8988T (cell line): ENCODE measurements around the gene CEP41.

Experiments used
- DNase-seq: peaks from one replicate; pipeline ENCODE4 v3.0.0; 2011

CEP41 gene

GRCh38 chr7:130415006-130415405 lies 25.8 kb downstream of the CEP41 start:
- DNase-seq, result no peak

GRCh38 chr7:130413201-130413600 lies 27.6 kb downstream of the CEP41 start:
- DNase-seq, result no peak

- DNase-seq, result no peak
Observed at GRCh38 chr7:130410868-130411541, 29.8 kb downstream of the CEP41 start.

GRCh38 chr7:130409712-130410072 lies 31.1 kb downstream of the CEP41 start:
- DNase-seq, result no peak

- no peak for DNase-seq
Observed at GRCh38 chr7:130409067-130409711, 31.6 kb downstream of the CEP41 start.

- DNase-seq, result no peak
Observed at GRCh38 chr7:130405003-130405402, 35.8 kb downstream of the CEP41 start.

GRCh38 chr7:130401578-130401977 lies 39.2 kb downstream of the CEP41 start:
- no peak for DNase-seq

GRCh38 chr7:130401101-130401500 lies 39.7 kb downstream of the CEP41 start:
- no peak for DNase-seq

GRCh38 chr7:130400120-130400572 lies 40.7 kb downstream of the CEP41 start:
- DNase-seq, result no peak

- no peak for DNase-seq
Observed at GRCh38 chr7:130398526-130399090, 42.2 kb downstream of the CEP41 start.

GRCh38 chr7:130397758-130398073 lies 43.1 kb downstream of the CEP41 start:
- DNase-seq, result no peak

- DNase-seq, result no peak
Observed at GRCh38 chr7:130397051-130397757, 43.6 kb downstream of the CEP41 start.

- DNase-seq, result no peak
Observed at GRCh38 chr7:130396109-130396508, 44.7 kb downstream of the CEP41 start.

GRCh38 chr7:130395421-130395820 lies 45.4 kb downstream of the CEP41 start:
- no peak for DNase-seq

- DNase-seq, result no peak
Observed at GRCh38 chr7:130394421-130395195, 46.2 kb downstream of the CEP41 start.

GRCh38 chr7:130393841-130394411 lies 46.9 kb downstream of the CEP41 start:
- DNase-seq, result no peak

GRCh38 chr7:130393101-130393561 lies 47.7 kb downstream of the CEP41 start:
- no peak for DNase-seq

- no peak for DNase-seq
Observed at GRCh38 chr7:130390486-130390885, 50.3 kb downstream of the CEP41 start.

- DNase-seq, result no peak
Observed at GRCh38 chr7:130388671-130389070, 52.1 kb downstream of the CEP41 start.

GRCh38 chr7:130387628-130388403 lies 53.0 kb downstream of the CEP41 start:
- DNase-seq, result no peak

- no peak for DNase-seq
Observed at GRCh38 chr7:130387306-130387627, 53.5 kb downstream of the CEP41 start.

- no peak for DNase-seq
Observed at GRCh38 chr7:130386876-130387275, 53.9 kb downstream of the CEP41 start.
